ENCODE data around the gene SLC12A5.
A peak's percentile ranks its signal among the peaks of the same experiment; 100 is the strongest.

Gene SLC12A5

DNA sequence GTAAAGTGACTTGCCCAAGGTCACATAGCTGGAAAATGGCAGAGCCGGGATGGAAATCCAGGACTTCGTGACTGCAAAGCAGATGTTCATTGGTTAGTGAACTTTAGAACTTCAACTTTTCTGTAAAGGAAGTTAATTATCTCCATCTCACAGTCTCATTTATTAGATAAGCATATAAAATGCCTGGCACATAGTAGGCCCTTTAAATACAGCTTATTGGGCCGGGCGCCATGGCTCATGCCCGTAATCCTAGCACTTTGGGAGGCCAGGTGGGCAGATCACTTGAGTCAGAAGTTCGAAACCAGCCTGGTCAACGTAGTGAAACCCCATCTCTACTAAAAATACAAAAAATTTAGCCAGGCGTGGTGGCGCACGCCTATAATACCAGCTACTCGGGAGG lies 22.1 kb upstream of the SLC12A5 start:
- no peak for DNase-seq

DNA sequence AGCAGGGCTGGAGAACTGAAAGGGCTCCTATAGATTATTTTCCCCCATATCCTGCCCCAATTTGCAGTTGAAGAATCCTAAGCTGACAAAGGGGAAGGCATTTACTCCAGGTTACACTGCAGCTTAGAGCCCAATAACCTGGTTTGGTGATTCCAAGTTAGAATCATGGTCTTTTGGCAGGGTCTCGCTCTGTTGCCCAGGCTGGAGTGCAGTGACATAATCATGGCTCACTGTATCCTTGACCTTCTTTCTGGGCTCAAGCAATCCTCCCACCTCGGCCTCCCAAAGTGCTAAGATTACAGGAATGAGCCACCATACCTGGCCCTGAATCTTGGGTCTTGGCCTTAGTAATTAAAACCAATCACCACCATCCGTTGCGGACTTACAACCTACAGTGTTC lies 21.3 kb upstream of the SLC12A5 start:
- DNase-seq = no peak

DNA sequence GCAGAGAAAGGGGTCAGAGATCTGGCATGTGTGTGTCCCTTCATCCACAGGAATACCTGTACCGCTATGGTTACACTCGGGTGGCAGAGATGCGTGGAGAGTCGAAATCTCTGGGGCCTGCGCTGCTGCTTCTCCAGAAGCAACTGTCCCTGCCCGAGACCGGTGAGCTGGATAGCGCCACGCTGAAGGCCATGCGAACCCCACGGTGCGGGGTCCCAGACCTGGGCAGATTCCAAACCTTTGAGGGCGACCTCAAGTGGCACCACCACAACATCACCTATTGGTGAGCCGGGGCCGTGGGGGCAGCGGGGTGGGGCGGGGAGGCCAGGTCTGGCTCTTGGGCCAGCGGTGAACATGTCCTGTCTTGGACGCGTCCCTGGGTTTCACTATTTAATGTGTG lies 19.2 kb upstream of the SLC12A5 start:
- DNase-seq = no peak

DNA sequence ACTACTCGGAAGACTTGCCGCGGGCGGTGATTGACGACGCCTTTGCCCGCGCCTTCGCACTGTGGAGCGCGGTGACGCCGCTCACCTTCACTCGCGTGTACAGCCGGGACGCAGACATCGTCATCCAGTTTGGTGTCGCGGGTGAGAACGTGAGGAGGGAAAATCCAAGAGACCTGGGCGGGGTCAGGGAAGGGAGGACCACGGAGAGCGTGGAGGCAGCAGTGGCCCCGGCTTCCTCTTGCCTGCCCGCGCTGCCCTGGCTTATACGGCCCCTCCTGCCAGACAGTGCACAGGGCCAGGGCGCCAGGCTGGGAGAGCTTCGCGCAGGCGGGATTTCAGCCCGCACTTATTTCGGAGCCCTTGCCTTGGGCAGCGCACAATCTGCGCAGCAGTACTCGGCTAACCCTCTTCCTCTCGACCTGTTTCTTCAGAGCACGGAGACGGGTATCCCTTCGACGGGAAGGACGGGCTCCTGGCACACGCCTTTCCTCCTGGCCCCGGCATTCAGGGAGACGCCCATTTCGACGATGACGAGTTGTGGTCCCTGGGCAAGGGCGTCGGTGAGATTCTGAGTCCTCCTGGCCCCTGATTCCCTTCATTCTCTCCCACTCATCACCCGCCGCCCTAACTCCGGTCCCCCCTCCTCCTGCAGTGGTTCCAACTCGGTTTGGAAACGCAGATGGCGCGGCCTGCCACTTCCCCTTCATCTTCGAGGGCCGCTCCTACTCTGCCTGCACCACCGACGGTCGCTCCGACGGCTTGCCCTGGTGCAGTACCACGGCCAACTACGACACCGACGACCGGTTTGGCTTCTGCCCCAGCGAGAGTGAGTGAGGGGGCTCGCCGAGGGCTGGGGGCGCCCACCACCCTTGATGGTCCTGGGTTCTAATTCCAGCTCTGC lies 18.3 kb upstream of the SLC12A5 start:
- DNase-seq = no peak

DNA sequence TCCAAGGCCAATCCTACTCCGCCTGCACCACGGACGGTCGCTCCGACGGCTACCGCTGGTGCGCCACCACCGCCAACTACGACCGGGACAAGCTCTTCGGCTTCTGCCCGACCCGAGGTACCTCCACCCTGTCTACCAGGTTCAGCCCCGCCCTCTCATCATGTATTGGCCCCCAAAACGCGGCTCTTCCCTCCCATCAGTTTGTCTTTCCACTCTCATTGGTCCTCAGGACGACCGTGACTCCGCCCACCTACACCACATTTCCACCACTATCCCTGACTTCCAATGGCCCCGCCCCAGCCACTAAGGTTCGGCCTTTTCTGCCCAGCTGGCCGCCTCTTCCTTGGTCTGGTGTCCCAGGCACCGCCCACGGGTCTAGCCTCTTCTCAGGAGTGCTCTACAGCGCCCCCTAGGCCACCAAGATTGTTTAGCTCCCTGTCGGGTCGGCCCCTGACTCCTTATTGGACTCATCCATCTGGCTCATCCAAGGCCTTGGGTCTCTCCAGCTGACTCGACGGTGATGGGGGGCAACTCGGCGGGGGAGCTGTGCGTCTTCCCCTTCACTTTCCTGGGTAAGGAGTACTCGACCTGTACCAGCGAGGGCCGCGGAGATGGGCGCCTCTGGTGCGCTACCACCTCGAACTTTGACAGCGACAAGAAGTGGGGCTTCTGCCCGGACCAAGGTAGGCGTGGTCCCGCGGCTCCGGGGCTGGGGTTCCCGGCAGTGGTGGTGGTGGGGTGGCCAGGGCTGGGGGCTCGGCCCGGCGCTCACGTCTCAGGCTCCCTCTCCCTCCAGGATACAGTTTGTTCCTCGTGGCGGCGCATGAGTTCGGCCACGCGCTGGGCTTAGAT lies 17.2 kb upstream of the SLC12A5 start:
- DNase-seq = no peak

DNA sequence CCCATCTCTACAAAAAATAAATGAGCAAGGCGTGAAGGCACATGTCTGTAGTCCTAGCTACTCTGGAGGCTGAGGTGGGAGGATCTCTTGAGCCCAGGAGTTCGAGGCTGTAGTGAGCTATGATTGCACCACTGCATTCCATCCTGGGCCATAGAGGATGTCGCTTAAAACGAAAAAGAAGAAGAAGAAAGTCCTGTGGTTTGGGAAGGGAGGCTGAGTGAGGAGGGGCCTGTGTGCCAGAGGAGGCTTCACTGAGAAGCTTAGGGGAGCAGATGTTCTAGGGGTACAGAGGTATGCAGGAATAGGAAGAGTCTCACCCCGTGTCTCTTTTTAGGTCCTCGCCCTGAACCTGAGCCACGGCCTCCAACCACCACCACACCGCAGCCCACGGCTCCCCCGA lies 16.1 kb upstream of the SLC12A5 start:
- no peak for DNase-seq

DNA sequence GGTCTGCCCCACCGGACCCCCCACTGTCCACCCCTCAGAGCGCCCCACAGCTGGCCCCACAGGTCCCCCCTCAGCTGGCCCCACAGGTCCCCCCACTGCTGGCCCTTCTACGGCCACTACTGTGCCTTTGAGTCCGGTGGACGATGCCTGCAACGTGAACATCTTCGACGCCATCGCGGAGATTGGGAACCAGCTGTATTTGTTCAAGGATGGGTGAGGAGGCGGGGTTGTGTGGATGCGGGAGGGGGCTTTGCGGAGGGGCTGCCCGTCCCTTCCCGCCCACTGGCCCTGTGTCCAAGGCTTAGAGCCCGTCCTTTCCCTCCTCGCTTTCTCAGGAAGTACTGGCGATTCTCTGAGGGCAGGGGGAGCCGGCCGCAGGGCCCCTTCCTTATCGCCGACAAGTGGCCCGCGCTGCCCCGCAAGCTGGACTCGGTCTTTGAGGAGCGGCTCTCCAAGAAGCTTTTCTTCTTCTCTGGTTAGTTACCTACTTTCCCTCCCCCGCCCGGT lies 15.6 kb upstream of the SLC12A5 start:
- no peak for DNase-seq

DNA sequence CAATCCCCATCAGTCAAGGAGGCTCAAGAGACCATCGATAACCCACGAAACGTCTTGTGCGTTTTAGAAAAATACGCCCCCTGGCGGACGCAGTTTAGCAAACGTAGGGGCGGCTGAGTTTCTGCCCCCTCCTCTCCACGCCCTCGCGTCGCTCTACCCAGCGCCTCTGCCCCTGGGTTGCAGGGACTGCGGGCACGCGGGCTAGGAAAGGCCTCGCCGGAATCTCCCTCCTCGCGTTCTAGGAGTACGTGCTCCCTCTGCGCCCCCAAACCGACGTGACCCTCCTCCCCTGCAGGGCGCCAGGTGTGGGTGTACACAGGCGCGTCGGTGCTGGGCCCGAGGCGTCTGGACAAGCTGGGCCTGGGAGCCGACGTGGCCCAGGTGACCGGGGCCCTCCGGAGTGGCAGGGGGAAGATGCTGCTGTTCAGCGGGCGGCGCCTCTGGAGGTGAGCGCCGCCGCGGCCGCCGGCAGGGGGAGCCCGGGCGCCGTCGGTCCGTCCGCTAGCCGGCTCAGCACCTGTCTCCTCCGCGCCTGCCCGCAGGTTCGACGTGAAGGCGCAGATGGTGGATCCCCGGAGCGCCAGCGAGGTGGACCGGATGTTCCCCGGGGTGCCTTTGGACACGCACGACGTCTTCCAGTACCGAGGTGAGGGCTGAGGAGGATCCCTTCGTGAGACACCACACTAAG lies 15.0 kb upstream of the SLC12A5 start:
- DNase-seq = no peak

DNA sequence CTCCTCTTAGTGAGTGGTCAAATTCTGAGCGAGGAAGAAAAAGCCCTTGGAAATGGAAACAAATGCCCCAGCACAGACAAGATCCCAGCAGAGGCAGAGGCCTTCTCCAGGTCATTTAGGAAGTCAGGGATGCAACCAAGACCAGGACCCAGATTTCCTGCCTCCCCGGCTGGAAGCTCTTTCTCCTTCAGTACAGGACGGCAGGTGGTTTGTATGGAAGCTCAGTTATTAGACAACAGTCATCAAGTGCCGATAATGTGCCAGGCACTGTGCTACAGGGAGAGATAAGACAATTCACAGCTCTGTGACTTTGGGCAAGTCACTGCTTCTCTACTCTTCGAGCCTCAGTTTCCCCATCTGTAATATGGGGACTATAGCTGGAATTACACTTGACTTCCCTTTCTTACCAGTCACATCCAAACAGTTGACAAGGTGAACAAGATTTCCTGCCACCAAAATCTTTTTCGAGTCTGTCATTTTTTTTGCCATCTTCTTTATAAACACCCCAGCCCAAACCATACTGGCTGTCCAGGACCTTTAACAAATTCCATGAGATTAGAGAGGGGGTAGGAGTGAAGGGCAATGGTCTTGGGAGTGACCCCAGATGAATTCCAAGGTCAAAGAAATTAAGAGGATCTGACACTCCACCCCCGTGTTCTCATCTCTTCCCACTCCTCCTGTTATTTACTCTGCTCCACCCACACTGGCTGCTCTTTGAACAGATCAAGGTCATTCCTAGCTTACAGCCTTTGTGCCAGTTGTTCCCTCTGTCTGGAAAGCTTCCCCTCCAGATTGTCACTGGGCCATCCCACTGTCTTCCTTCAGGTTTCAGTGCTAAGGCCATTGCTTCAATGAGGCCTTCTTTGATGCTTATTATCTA lies 14.3 kb upstream of the SLC12A5 start:
- no peak for DNase-seq

DNA sequence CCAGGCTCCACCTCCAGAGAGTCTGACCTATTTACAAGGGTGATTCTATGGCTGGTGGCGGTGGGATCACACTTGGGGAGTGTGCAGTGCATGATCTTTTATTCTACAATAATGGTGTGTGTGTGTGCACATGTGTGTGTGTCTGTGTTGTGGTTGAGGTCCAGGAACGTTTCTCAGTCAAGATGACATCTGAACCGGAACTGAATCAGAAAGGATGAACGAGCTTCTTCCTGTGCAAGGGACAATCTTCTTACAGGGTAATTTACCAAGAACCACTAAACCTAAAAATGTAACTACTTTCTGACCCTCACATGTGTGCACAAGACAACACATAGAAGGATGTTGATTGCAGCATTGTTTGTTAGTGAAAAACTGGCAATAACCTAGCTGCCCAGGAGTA lies 11.7 kb upstream of the SLC12A5 start:
- DNase-seq = no peak

DNA sequence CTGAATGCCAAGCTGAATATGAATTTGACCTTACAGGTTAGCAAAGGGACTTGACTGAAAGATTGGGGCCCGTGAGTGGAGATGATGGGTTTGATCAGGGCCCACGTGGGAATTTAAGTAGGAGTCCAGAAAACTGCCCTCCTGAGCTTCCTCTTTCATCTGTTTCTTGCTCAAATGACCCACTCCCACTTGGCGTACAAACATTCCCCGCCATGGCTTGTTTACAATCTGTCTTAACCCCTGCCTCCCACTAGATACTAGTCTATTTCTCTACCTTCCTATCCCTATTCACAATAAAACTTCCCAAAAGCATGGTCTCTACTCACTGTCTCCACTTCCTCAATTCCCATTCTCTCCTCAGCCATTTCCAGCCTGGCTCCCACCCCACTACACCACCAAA lies 10.9 kb upstream of the SLC12A5 start:
- no peak for DNase-seq

DNA sequence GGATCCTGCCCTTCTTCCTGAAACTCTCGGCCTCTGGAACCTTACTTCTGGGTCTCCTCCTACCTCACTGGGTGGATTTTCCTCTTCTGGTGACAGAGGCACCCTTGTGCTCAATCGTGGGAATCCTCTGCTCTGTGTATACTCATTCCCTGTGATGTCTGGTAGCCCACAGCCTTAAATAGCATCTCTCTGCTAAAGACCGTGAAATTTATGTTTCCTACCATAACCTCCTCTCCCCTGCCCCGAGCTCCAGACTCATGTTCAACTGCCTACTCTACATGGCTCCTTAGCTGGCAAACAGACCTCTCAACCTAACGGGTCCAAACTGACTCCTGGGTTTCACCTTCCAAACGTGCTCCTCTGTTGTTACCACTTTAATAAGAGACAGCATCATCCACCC lies 10.4 kb upstream of the SLC12A5 start:
- no peak for DNase-seq

DNA sequence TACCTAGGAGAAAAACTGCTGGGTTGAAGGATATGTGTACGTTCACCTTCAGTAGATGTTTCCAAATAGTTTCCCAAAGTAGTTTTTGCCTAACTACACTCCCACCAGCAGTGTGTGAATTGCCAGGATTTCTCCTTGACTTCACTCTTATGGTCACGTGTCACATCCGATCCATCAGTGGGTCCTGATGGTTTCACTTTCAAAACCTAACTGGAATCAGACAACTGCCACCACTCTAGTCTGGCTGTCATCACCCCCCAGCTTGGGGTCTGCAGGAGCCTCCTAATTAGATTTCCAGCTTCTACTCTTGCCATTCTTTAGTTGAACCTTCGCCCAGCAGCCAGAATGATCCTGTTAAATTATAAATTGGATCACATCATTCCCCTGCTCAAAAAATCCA lies 8.5 kb upstream of the SLC12A5 start:
- DNase-seq = no peak

DNA sequence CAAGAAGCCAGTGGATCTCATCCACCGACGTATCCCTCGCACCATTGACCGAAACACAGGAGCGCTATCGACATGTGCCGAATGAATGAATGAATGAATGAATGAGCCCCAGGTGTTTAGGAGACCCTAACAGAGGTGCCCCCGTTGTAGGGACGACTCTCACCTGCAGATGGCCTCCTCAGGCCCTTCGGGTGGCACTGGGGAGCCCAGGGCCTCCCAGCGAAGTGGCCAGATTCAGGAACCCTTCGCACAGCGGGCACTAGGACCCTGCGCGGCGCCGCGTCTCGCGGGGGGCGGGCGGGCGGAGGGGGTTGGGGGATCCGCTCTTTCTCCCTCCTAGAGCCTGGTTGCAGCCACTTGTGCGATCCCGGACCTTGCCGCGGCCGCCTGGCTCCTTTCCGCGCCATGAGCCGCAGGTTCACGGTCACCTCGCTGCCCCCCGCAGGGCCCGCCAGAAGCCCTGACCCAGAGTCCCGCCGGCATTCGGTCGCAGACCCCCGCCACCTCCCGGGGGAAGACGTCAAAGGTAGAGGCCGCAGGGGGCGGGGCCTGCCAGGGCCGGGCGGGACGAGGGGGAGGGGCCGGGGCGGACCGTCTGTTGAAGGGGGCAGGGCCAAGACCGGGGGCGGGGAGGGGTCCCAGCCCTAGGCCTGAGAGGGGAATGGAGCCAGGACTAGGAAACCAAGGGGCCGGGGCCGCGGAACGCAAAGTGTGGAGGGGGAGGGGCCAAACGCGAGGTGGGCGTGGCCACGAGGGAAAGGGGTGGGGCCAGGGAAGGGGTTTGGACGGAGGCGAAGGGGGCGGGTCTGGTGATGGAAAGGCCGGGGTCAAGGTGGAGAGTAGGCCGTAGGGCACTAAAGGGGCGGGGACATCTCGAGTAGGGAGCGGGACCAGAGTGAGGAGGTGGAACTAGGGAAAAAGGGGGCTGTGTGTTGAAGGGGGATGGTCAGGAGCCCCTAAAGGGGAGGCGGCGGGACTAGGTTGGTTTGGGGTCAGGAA lies 7.4 kb upstream of the SLC12A5 start:
- DNase-seq = no peak

DNA sequence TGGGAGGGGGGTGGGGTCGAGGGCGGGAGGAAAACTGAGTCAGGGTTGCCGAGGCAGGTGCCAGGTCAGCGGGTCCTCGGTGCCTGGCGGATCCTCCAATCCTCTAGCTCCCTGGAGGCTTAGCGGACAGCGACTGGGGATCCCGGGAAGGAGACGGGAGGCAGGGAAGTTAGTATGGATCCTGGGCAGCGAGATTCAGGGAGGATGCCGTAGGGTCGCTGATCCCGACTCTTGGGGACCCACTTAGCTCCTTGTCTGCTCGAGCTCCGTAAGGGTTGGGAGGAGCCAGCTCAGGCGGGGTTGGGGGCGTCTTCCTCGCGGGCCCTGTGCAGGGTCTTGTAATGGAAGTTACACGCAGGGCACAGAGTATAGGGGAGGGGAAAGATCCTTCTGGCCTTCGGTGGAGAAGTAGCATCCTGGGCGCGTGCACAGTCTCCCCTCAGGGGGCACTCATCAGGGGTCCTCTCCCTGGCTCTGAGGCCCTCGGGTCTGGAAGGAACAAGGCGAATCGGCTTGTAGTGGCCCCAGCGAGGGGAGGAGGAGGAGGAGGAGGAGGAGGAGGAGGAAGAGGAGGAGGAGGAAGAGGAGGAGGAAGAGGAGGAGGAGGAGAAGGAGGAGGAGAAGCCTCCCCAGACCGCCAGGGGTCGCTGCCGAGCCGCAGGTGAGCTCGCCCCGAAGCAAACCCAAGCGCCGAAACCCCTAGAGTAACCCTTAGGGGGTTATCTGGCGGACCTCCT lies 6.4 kb upstream of the SLC12A5 start:
- no peak for DNase-seq

DNA sequence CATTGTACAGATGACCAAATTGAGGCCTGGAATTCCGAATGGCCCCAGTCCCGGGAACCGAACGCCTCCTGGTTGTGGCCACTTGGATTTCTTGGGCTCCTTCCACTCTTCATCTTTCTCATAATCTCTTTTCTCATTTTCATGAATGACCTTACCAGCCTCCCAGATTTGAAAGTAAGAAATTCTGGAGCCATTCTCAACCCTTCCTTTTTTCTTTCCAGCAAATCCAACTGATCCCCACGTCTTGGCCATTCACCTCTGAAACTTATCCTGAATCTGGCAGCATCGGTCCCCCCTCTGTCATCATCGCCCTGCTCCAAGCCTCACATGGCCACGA lies 5.9 kb upstream of the SLC12A5 start:
- DNase-seq = no peak

DNA sequence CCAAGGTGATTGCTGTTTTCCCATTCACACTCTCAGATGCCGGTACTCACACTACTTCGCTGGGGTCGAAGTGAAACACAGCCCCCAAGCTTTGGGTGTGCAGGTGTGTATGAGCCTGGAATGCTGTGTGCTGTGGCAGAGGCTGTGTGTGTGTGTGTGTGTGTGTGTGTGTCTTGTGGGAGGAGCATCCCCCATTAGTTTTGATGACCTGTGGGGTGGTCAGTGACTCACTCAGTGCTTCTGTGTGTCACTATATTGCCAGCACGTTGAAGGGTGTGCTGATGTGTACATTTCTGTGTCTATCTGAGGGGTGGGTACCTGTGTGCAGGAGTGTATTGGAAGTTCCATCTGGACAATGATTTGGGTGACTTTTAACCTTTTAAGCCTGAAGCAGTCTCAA lies 5.0 kb upstream of the SLC12A5 start:
- no peak for DNase-seq

DNA sequence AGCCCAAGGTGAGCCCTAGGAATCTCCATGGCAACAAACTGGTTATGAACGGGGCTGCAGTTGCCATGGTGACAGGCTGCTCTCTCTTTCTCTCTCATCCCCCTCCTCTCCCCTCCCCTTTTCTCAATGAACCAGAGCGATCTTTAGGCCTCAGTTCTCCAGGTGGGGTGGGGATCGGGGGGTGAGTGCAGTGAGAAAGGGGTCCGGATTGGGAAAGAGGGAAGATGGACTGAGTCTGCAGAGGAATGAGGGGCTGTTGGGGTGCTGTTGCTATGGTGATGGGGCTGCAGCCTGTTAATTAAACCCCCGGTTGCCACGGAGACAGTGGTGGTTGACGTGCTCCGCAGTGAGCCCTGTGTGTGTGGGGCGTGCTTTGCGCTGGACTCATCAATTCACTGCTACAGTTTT lies 3.6 kb upstream of the SLC12A5 start:
- DNase-seq = no peak

DNA sequence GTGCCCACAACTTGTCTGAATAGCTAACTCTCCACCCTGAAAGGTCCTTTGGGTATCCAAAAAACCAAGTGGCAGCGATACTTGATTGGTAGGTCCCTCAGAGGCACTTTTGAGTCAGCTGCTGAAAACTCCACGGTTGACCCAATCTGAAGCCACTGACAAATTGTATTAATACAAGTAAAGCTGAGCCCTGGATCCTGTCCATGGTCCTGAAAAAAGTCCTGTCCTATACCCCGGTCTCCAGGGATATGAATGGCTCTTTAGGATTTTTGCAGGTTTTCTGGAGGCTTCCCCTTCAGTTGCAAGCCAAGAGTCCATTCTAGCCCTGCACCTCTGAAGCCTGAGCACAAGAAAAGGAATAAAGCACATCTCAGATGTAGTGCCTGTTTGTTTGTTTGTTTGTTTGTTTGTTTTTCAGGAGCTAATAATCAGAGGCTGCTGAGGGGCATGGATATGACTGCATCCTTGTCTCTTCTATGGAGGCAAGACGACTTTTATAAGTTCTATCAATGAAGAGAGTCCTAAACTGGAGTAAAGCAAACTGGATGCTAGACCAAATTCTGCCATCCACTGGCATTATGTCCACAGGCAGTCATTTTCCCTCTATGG lies 1.7 kb upstream of the SLC12A5 start:
- DNase-seq = peak; percentile 61

DNA sequence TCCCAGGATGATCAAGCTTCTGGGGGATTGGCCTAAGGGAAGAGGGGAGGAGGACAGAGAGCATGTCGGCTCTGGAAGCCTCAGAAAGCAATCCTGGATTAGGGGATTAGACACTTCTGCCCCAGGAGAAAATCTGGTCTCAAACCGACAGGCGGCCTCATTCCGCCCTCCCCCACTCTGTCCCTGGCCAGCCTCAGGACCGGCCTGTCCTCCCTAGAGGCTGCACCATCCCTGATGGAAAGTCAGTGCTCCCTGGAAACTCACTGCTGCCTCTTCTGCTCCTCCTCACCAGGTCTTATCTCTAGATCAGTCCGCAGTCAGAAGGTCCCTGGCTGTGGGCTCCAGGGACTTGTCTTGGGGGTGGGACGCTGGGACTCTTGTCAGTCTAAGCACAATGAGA lies 905 bp upstream of the SLC12A5 start:
- DNase-seq = no peak

All from amniotic stem cell (primary cell).